WTC11 (cell line): ENCODE results near the gene SOX9. TPM values are rescaled to one million over a fixed set of nuclear protein-coding genes. Genes with fewer than 3 reads are reported as not detected.
A peak's percentile ranks its signal among the peaks of the same experiment; 100 is the strongest.

ENCODE experiments used
- ATAC-seq: fragments of 200-7000 bp; cut with Tn5 transposase; 2 replicates; pipeline ENCODE4 v1.10.0; 2021; ENCODE audit warnings: mild to moderate bottlenecking, moderate library complexity
- CTCF ChIA-PET: fragments of 300-600 bp; sonication (Branson Sonifier 250); formaldehyde crosslinking; loops from one replicate; lab custom pipeline; 2021; ENCODE audit warnings: antibody characterized with exemption; lab: Charles Lee
- POLR2A ChIA-PET: fragments of 350-600 bp; sonication (Branson Sonifier 250); formaldehyde crosslinking; loops from one replicate; lab custom pipeline; 2021; ENCODE audit warnings: antibody characterized with exemption; lab: Charles Lee
- DNase-seq: peaks from one replicate; pipeline ENCODE4 v3.0.0; 2021; ENCODE audit warnings: low spot score
- H3K27ac Mint-ChIP-seq: 2 replicates; pipeline ENCODE4 v1.8.0; 2021; ENCODE audit warnings: mixed read lengths
- H3K27me3 Mint-ChIP-seq: 2 replicates; pipeline ENCODE4 v1.8.0; 2021; ENCODE audit warnings: low read depth, mild to moderate bottlenecking, moderate library complexity, mixed read lengths
- H3K36me3 Mint-ChIP-seq: 2 replicates; pipeline ENCODE4 v1.8.0; 2021; ENCODE audit warnings: mixed read lengths
- H3K4me1 Mint-ChIP-seq: 2 replicates; pipeline ENCODE4 v1.8.0; 2022; ENCODE audit warnings: mixed read lengths
- H3K4me3 Mint-ChIP-seq: 2 replicates; pipeline ENCODE4 v1.8.0; 2021; ENCODE audit warnings: mild to moderate bottlenecking, moderate library complexity, mixed read lengths
- H3K9me3 Mint-ChIP-seq: 2 replicates; pipeline ENCODE4 v1.8.0; 2021; ENCODE audit warnings: mixed read lengths
- CBFB ChIP-seq: sonication (generic); formaldehyde crosslinking; IDR thresholded peaks from 2 replicates; pipeline ENCODE4 v1.8.1; 2022; ENCODE audit warnings: mild to moderate bottlenecking, low read depth, missing genetic modification reagents
- ETV6 ChIP-seq: sonication (generic); formaldehyde crosslinking; IDR thresholded peaks from 2 replicates; pipeline ENCODE4 v1.8.1; 2022; ENCODE audit warnings: mild to moderate bottlenecking, missing genetic modification reagents
- FOXJ3 ChIP-seq: sonication (generic); formaldehyde crosslinking; IDR thresholded peaks from 2 replicates; pipeline ENCODE4 v1.9.0; 2021; ENCODE audit warnings: missing genetic modification reagents, mild to moderate bottlenecking, borderline replicate concordance
- GRHL2 ChIP-seq: fragments of 250-450 bp; sonication (Bioruptor Pico); IDR thresholded peaks from 2 replicates; pipeline ENCODE4 v1.8.0; 2022; ENCODE audit warnings: mild to moderate bottlenecking, moderate library complexity; ENCODE audit not compliant: insufficient replicate concordance, severe bottlenecking
- JUN ChIP-seq: sonication (generic); formaldehyde crosslinking; IDR thresholded peaks from 2 replicates; pipeline ENCODE4 v1.8.0; 2023; ENCODE audit warnings: mild to moderate bottlenecking, missing genetic modification reagents
- NR2C2 ChIP-seq: sonication (generic); formaldehyde crosslinking; IDR thresholded peaks from 2 replicates; pipeline ENCODE4 v1.8.0; 2022; ENCODE audit warnings: mild to moderate bottlenecking, missing genetic modification reagents
- TCF7 ChIP-seq: sonication (generic); formaldehyde crosslinking; IDR thresholded peaks from 2 replicates; pipeline ENCODE4 v1.8.0; 2022; ENCODE audit warnings: mild to moderate bottlenecking, low read depth, missing genetic modification reagents, moderate library complexity
- TEAD1 ChIP-seq: sonication (generic); formaldehyde crosslinking; IDR thresholded peaks from 2 replicates; pipeline ENCODE4 v1.8.0; 2022; ENCODE audit warnings: mild to moderate bottlenecking, missing genetic modification reagents
- ZBTB21 ChIP-seq: sonication (generic); formaldehyde crosslinking; IDR thresholded peaks from 2 replicates; pipeline ENCODE4 v1.8.1; 2023; ENCODE audit warnings: mild to moderate bottlenecking, missing genetic modification reagents, borderline replicate concordance
- ZNF121 ChIP-seq: sonication (generic); formaldehyde crosslinking; IDR thresholded peaks from 2 replicates; pipeline ENCODE4 v1.8.0; 2023; ENCODE audit warnings: missing genetic modification reagents
- ZNF138 ChIP-seq: sonication (generic); formaldehyde crosslinking; conservative IDR thresholded peaks from 2 replicates; pipeline ENCODE4 v1.8.1; 2022; ENCODE audit warnings: mild to moderate bottlenecking, moderate library complexity, missing genetic modification reagents
- total RNA-seq: library from RNA; stranded (reverse); gene quantifications from 3 replicates; pipeline ENCODE4 v1.2.3, GENCODE V29; 2021
- TF ChIP-seq, protein P1 (sequence below): sonication (generic); formaldehyde crosslinking; IDR thresholded peaks from 2 replicates; pipeline ENCODE4 v1.8.1; 2022; ENCODE audit warnings: mild to moderate bottlenecking, moderate library complexity, missing genetic modification reagents
- TF ChIP-seq, protein P2 (sequence below): fragments of 250-450 bp; sonication (Bioruptor Pico); IDR thresholded peaks from 2 replicates; pipeline ENCODE4 v1.9.0; 2021; ENCODE audit warnings: moderate library complexity, mild to moderate bottlenecking, inconsistent platforms, borderline replicate concordance
- TF ChIP-seq, protein P3 (sequence below): sonication (generic); formaldehyde crosslinking; IDR thresholded peaks from 2 replicates; pipeline ENCODE4 v1.8.1; 2022; ENCODE audit warnings: missing genetic modification reagents, borderline replicate concordance
- TF ChIP-seq, protein P4 (sequence below): sonication (generic); formaldehyde crosslinking; conservative IDR thresholded peaks from 2 replicates; pipeline ENCODE4 v1.8.1; 2022; ENCODE audit warnings: mild to moderate bottlenecking, missing genetic modification reagents
- TF ChIP-seq, protein P5 (sequence below): sonication (generic); formaldehyde crosslinking; IDR thresholded peaks from 2 replicates; pipeline ENCODE4 v1.8.0; 2023; ENCODE audit warnings: missing genetic modification reagents
- TF ChIP-seq, protein P6 (sequence below): sonication (generic); formaldehyde crosslinking; IDR thresholded peaks from 2 replicates; pipeline ENCODE4 v1.8.1; 2023; ENCODE audit warnings: mild to moderate bottlenecking, missing genetic modification reagents, moderate library complexity
- TF ChIP-seq, protein P7 (sequence below): sonication (generic); formaldehyde crosslinking; IDR thresholded peaks from 2 replicates; pipeline ENCODE4 v1.8.0; 2022; ENCODE audit warnings: mild to moderate bottlenecking, missing genetic modification reagents
- TF ChIP-seq, protein P8 (sequence below): sonication (generic); formaldehyde crosslinking; IDR thresholded peaks from 2 replicates; pipeline ENCODE4 v1.8.0; 2022; ENCODE audit warnings: mild to moderate bottlenecking, missing genetic modification reagents

Gene SOX9
- total RNA-seq, 1 experiment from 2014 or later: 8.1 TPM

DNA sequence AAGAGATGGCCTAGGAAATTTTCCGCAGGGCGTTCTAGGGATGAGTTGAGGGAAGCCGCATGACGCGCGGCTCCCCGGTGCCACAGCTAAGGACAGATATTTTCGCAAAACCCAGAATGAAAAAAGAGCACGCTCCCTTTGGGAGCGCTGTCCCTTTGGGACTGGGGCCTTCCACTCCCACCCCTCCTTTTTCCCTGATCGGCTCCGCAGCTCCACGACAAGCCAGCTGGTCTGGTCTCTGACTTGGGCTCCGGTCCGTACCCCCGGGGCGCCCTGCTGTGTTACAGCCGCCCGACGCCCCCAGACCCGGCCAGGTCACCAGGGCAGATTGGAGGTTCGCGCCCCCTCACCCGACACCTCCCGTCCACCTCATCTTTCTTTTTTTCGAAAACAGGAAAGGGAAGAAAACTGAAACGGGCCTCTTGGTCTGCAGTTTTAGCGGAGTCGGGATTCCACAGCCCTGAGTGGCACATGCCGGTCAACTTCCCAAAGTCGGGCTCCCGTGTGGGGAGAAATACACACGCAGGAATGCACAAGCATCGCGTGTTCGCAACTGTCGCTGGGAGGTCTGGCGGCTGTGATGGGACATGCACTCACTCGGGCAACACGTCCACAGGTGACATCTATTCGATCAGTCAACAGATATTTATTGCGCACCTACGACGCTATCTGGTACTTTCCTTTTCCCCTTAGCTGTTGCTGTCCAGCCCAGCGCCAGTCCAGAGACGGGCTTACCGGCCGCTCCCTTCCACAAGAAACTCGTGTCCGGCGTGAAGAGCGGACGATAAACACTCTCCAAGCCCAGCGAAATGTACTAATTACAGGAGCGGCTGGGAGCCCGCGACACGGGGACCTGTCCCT is 3.9 kb upstream of the SOX9 start:
- Mint-ChIP-seq H3K27ac (no peak overlapping the region), H3K4me1 (peaks cover 34% of the 10 kb centered on the region), H3K36me3 (no peaks in the 10 kb centered on the region), H3K27me3 (peaks cover 75% of the 10 kb centered on the region), H3K4me3 (peak overlapping the region; percentile 80), H3K9me3 (no peaks in the 10 kb centered on the region)
- ChIA-PET POLR2A (interaction anchor here (0.5 kb wide), 1 partner anchor 87 kb away, joined by 3 read pairs; no protein-coding TSS in a partner anchor), CTCF (interaction anchor here (0.6 to 1.3 kb wide), 6 partner anchors 39 to 656 kb away, joined by 3 to 8 read pairs (median 3); no protein-coding TSS in a partner anchor)
- DNase-seq (peak; percentile 12), ATAC-seq (no peak)
- TF ChIP-seq, protein P1, sequence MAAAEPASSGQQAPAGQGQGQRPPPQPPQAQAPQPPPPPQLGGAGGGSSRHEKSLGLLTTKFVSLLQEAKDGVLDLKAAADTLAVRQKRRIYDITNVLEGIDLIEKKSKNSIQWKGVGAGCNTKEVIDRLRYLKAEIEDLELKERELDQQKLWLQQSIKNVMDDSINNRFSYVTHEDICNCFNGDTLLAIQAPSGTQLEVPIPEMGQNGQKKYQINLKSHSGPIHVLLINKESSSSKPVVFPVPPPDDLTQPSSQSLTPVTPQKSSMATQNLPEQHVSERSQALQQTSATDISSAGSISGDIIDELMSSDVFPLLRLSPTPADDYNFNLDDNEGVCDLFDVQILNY: no peak
- TF ChIP-seq, protein P2, sequence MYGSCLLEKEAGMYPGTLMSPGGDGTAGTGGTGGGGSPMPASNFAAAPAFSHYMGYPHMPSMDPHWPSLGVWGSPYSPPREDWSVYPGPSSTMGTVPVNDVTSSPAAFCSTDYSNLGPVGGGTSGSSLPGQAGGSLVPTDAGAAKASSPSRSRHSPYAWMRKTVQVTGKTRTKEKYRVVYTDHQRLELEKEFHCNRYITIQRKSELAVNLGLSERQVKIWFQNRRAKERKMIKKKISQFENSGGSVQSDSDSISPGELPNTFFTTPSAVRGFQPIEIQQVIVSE: no peak
- TF ChIP-seq TEAD1 (CRISPR knock-in tag): no peak
- TF ChIP-seq, protein P3, sequence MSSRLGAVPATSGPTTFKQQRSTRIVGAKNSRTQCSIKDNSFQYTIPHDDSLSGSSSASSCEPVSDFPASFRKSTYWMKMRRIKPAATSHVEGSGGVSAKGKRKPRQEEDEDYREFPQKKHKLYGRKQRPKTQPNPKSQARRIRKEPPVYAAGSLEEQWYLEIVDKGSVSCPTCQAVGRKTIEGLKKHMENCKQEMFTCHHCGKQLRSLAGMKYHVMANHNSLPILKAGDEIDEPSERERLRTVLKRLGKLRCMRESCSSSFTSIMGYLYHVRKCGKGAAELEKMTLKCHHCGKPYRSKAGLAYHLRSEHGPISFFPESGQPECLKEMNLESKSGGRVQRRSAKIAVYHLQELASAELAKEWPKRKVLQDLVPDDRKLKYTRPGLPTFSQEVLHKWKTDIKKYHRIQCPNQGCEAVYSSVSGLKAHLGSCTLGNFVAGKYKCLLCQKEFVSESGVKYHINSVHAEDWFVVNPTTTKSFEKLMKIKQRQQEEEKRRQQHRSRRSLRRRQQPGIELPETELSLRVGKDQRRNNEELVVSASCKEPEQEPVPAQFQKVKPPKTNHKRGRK (CRISPR knock-in tag): no peak
- TF ChIP-seq GRHL2 (CRISPR knock-in tag): no peak
- TF ChIP-seq, protein P4, sequence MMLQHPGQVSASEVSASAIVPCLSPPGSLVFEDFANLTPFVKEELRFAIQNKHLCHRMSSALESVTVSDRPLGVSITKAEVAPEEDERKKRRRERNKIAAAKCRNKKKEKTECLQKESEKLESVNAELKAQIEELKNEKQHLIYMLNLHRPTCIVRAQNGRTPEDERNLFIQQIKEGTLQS (CRISPR knock-in tag): no peak
- no peak for TF ChIP-seq JUN (CRISPR knock-in tag)
- TF ChIP-seq TCF7: no peak
- no peak for TF ChIP-seq CBFB (CRISPR knock-in tag)
- TF ChIP-seq NR2C2 (CRISPR knock-in tag): no peak
- TF ChIP-seq FOXJ3 (CRISPR knock-in tag): no peak
- TF ChIP-seq ZNF138 (CRISPR knock-in tag): no peak
- TF ChIP-seq ETV6 (CRISPR knock-in tag): no peak

DNA sequence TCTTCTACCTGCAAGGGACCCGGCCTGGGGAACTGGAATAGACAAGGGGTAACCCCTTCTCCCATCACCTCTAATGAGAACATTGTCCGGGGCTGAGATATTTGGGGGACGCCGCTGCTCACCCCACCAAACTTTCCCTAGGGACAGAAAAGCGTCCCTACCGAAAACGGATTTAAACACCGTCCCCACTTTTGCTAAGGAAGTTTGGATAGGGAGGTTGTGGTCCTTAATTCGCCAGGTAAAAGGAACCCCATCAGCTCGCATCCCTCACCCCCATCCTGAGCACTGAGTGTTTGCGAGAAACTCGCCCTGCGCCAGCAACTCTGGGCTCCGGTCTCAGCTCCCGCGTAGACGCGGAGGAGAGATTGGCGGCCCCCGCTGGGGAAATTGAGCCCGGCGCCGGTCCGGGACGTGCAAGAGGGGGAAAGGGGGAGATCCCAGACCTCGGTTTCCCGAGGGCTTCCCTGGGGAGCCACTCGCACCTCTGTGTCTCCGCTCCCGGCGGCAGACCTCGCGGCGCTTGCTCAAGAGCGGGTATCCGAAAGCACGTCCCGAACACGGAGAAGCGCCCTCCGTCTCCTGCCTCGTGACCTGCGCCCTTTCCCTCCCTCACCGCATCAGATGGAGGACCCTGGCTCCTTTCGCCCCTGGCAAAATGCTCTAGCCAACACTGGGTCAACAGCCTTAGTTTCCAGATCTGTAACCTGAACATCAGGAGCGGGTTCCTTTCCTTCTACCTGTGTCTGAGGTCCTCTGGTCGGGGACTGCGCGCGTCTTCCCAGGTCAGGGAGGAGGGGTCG is 3.1 kb upstream of the SOX9 start:
- ChIA-PET CTCF (interaction anchor here (0.6 to 1.3 kb wide), 4 partner anchors 40 to 645 kb away, joined by 3 to 4 read pairs (median 3); no protein-coding TSS in a partner anchor), POLR2A (interaction anchor here (0.5 kb wide), 1 partner anchor 87 kb away, joined by 3 read pairs; no protein-coding TSS in a partner anchor)
- Mint-ChIP-seq H3K27me3 (peaks cover 78% of the 10 kb centered on the region), H3K9me3 (no peaks in the 10 kb centered on the region), H3K36me3 (no peaks in the 10 kb centered on the region), H3K27ac (no peak overlapping the region), H3K4me1 (peaks cover 34% of the 10 kb centered on the region), H3K4me3 (peak overlapping the region; percentile 80)
- ATAC-seq (no peak), DNase-seq (peak; percentile 42)
- TF ChIP-seq, protein P5, sequence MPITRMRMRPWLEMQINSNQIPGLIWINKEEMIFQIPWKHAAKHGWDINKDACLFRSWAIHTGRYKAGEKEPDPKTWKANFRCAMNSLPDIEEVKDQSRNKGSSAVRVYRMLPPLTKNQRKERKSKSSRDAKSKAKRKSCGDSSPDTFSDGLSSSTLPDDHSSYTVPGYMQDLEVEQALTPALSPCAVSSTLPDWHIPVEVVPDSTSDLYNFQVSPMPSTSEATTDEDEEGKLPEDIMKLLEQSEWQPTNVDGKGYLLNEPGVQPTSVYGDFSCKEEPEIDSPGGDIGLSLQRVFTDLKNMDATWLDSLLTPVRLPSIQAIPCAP (CRISPR knock-in tag): no peak
- peak; percentile 72; the same call in 1 of the 2 replicates for TF ChIP-seq CBFB (CRISPR knock-in tag)
- TF ChIP-seq ZNF121 (CRISPR knock-in tag): no peak
- TF ChIP-seq, protein P6, sequence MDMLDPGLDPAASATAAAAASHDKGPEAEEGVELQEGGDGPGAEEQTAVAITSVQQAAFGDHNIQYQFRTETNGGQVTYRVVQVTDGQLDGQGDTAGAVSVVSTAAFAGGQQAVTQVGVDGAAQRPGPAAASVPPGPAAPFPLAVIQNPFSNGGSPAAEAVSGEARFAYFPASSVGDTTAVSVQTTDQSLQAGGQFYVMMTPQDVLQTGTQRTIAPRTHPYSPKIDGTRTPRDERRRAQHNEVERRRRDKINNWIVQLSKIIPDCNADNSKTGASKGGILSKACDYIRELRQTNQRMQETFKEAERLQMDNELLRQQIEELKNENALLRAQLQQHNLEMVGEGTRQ (CRISPR knock-in tag): peak; percentile 57
- TF ChIP-seq, protein P7, sequence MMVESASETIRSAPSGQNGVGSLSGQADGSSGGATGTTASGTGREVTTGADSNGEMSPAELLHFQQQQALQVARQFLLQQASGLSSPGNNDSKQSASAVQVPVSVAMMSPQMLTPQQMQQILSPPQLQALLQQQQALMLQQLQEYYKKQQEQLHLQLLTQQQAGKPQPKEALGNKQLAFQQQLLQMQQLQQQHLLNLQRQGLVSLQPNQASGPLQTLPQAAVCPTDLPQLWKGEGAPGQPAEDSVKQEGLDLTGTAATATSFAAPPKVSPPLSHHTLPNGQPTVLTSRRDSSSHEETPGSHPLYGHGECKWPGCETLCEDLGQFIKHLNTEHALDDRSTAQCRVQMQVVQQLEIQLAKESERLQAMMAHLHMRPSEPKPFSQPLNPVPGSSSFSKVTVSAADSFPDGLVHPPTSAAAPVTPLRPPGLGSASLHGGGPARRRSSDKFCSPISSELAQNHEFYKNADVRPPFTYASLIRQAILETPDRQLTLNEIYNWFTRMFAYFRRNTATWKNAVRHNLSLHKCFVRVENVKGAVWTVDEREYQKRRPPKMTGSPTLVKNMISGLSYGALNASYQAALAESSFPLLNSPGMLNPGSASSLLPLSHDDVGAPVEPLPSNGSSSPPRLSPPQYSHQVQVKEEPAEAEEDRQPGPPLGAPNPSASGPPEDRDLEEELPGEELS (CRISPR knock-in tag): 0 out of 2 replicates have a peak, but pooled peaks have one; percentile 36
- no peak for TF ChIP-seq GRHL2 (CRISPR knock-in tag)
- TF ChIP-seq ETV6 (CRISPR knock-in tag): 0 out of 2 replicates have a peak, but pooled peaks have one; percentile 11
- TF ChIP-seq, protein P8, sequence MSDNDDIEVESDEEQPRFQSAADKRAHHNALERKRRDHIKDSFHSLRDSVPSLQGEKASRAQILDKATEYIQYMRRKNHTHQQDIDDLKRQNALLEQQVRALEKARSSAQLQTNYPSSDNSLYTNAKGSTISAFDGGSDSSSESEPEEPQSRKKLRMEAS: peak; percentile 63; the same call in 1 of the 2 replicates
- TF ChIP-seq ZBTB21: peak; percentile 17; the same call in 1 of the 2 replicates
